Caco-2 (cell line): ENCODE measurements around the gene PEX16. TPM values are rescaled to one million over a fixed set of nuclear protein-coding genes. Genes with fewer than 3 reads are reported as not detected.

Source experiments
- BruUV-seq: library from RNA; stranded (reverse); fragments of 400-500 nt; replicated peaks from 2 replicates; lab custom pipeline; 2021; lab: Mats Ljungman, UMichigan
- CTCF ChIA-PET: fragments of 300-600 bp; sonication (Branson Sonifier 250); formaldehyde crosslinking; loops from one replicate; lab custom pipeline; 2022; ENCODE audit warnings: antibody characterized with exemption; lab: Charles Lee
- POLR2A ChIA-PET: fragments of 300-600 bp; sonication (Branson Sonifier 250); formaldehyde crosslinking; loops from one replicate; lab custom pipeline; 2022; ENCODE audit warnings: antibody characterized with exemption; lab: Charles Lee
- DNase-seq, 2 experiments: peaks; one replicate each; pipeline versions ENCODE4 v3.0.0 to v3.0.0-alpha.2; 2020 to 2022
- H3K27me3 ChIP-seq: replicated peaks from 2 replicates; pipeline ENCODE4 v1.6.0; 2011; ENCODE audit warnings: low read length; ENCODE audit not compliant: control insufficient read depth, insufficient read depth
- H3K36me3 ChIP-seq: 2 replicates; pipeline ENCODE4 v1.5.1; 2011; ENCODE audit warnings: low read length; ENCODE audit not compliant: control insufficient read depth, insufficient read depth
- H3K4me1 ChIP-seq: fragments of 250-450 bp; sonication (Bioruptor Pico); 2 replicates; pipeline ENCODE4 v1.5.1; 2020; ENCODE audit warnings: mild to moderate bottlenecking
- H3K4me3 ChIP-seq: 2 replicates; pipeline ENCODE4 v1.5.1; 2011; ENCODE audit warnings: low read depth, mild to moderate bottlenecking, control low read depth, low read length
- H3K9me3 ChIP-seq: fragments of 250-450 bp; sonication (Bioruptor Pico); 2 replicates; pipeline ENCODE4 v1.5.1; 2020; ENCODE audit warnings: mild to moderate bottlenecking, moderate library complexity
- H3K27ac Mint-ChIP-seq: one replicate; pipeline ENCODE4 v1.8.0; 2022; ENCODE audit warnings: mixed read lengths; ENCODE audit not compliant: unreplicated experiment
- H3K27me3 Mint-ChIP-seq: one replicate; pipeline ENCODE4 v1.8.0; 2022; ENCODE audit warnings: mixed read lengths; ENCODE audit not compliant: insufficient read depth, unreplicated experiment
- H3K36me3 Mint-ChIP-seq: one replicate; pipeline ENCODE4 v1.8.0; 2022; ENCODE audit warnings: mild to moderate bottlenecking, mixed read lengths; ENCODE audit not compliant: insufficient read depth, unreplicated experiment
- H3K4me1 Mint-ChIP-seq: one replicate; pipeline ENCODE4 v1.8.0; 2022; ENCODE audit warnings: low read depth, mixed read lengths; ENCODE audit not compliant: unreplicated experiment
- H3K4me3 Mint-ChIP-seq: one replicate; pipeline ENCODE4 v1.8.0; 2022; ENCODE audit warnings: mild to moderate bottlenecking, moderate library complexity, mixed read lengths; ENCODE audit not compliant: unreplicated experiment
- H3K9me3 Mint-ChIP-seq: one replicate; pipeline ENCODE4 v1.8.0; 2022; ENCODE audit warnings: mixed read lengths; ENCODE audit not compliant: unreplicated experiment
- intact Hi-C: fragments of 100-400 bp; cut with micrococcal nuclease; formaldehyde crosslinking; loops from one replicate; pipeline ENCODE4 v1.10.0; 2022; ENCODE audit not compliant: unreplicated experiment
- total RNA-seq: library from RNA; stranded (reverse); gene quantifications from 2 replicates; pipeline ENCODE4 v1.2.3, GENCODE V29; 2022
- TF ChIP-seq, protein P1 (sequence below), 2 experiments: fragments of 200-600 bp in 1 of 2; IDR thresholded peaks; 1 replicate in 1 of 2; 2 replicates in 1 of 2; pipeline versions ENCODE4 v1.5.1 to v1.8.0; 2011 to 2022; ENCODE audit warnings: antibody characterized with exemption in 1 of 2, control low read depth in 1 of 2, inconsistent platforms in 1 of 2, low read depth in 1 of 2, low read length in 1 of 2, mild to moderate bottlenecking in 1 of 2, moderate library complexity in 1 of 2; ENCODE audit not compliant: insufficient read depth in 1 of 2, severe bottlenecking in 1 of 2, unreplicated experiment in 1 of 2

Gene PEX16
- total RNA-seq, 1 experiment from 2014 or later = 41.4 TPM

DNA sequence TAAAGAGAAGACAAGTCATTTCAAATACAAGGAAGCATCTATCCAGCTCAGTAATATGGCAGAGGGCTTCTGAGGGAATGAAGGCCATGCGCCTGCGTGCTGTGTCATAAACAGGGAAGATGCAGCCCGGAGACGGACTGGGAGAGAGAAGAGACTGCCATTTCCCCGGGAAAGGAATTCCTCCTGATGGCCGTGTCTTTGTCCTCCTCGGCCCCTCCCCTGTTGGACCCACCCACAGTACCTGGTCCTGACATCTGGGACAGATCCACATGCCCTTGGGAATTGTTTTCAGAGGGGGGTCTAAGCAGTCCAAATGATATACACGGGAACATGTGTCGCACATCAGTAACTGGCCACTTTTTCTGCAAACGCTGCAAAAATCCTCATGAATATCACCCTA, 20.2 kb upstream of the PEX16 start:
- no peaks in the 10 kb centered on the region for H3K27me3 ChIP-seq
- H3K4me3 Mint-ChIP-seq = no peak overlapping the region
- BruUV-seq = no TSS peak
- ChIA-PET CTCF (no interaction called here), POLR2A (no interaction called here)
- no peaks in the 10 kb centered on the region for H3K9me3 Mint-ChIP-seq
- H3K4me3 ChIP-seq = no peak overlapping the region
- peaks cover 5% of the 10 kb centered on the region for H3K36me3 Mint-ChIP-seq
- H3K27ac Mint-ChIP-seq = no peak overlapping the region
- no peaks in the 10 kb centered on the region for H3K9me3 ChIP-seq
- no peaks in the 10 kb centered on the region for H3K4me1 Mint-ChIP-seq
- DNase-seq = no peak
- no peaks in the 10 kb centered on the region for H3K27me3 Mint-ChIP-seq
- H3K36me3 ChIP-seq = no peaks in the 10 kb centered on the region
- no peaks in the 10 kb centered on the region for H3K4me1 ChIP-seq
- intact Hi-C loops = no loop called here
- TF ChIP-seq, protein P1, sequence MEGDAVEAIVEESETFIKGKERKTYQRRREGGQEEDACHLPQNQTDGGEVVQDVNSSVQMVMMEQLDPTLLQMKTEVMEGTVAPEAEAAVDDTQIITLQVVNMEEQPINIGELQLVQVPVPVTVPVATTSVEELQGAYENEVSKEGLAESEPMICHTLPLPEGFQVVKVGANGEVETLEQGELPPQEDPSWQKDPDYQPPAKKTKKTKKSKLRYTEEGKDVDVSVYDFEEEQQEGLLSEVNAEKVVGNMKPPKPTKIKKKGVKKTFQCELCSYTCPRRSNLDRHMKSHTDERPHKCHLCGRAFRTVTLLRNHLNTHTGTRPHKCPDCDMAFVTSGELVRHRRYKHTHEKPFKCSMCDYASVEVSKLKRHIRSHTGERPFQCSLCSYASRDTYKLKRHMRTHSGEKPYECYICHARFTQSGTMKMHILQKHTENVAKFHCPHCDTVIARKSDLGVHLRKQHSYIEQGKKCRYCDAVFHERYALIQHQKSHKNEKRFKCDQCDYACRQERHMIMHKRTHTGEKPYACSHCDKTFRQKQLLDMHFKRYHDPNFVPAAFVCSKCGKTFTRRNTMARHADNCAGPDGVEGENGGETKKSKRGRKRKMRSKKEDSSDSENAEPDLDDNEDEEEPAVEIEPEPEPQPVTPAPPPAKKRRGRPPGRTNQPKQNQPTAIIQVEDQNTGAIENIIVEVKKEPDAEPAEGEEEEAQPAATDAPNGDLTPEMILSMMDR (IDR thresholded peaks at IDR 0.05; ENCODE audit: insufficient read depth in 1 of 2, low read depth in 1 of 2, low read length in 1 of 2, severe bottlenecking in 1 of 2, unreplicated experiment in 1 of 2) = no peak

DNA sequence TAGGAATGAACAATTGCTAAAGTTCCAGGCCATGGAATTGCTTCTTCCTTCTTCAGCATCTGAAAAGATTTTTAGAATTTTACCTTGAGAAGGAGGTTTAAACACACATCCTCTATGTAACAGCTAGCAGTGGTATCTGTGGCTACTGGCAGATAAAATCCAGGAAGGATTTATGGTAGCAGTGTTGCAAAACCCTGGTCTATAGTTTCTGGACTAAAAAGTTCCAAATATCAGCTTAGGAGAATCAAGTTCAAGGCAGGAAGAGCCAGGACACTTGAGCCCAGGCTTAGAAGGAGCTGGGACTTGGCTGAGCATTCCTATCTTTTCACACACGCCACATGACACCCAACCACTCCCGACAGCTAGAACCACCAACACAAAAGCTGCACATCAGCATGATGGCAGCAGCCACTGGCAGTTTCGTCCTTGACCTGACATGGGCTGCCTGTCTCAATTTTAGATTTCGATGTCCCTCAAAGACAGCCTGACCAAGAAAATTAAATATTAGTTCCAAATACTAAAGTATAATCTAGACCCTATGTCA, 18.9 kb upstream of the PEX16 start:
- Histone ChIP-seq H3K27me3 (no peaks in the 10 kb centered on the region), H3K4me1 (no peaks in the 10 kb centered on the region), H3K9me3 (no peaks in the 10 kb centered on the region), H3K36me3 (peaks cover 1% of the 10 kb centered on the region; the same call in 1 of the 2 replicates), H3K4me3 (no peak overlapping the region)
- H3K27me3 Mint-ChIP-seq = no peaks in the 10 kb centered on the region
- no TSS peak for BruUV-seq
- H3K9me3 Mint-ChIP-seq = no peaks in the 10 kb centered on the region
- intact Hi-C loops = no loop called here
- no peak overlapping the region for H3K27ac Mint-ChIP-seq
- ChIA-PET POLR2A (interaction anchor here (0.6 kb wide), 1 partner anchor 55 kb away, joined by 3 read pairs; no protein-coding TSS in a partner anchor), CTCF (no interaction called here)
- no peak overlapping the region for H3K4me3 Mint-ChIP-seq
- H3K36me3 Mint-ChIP-seq = peaks cover 7% of the 10 kb centered on the region
- no peak for DNase-seq
- TF ChIP-seq, protein P1 (IDR thresholded peaks at IDR 0.05; ENCODE audit: insufficient read depth in 1 of 2, low read depth in 1 of 2, low read length in 1 of 2, severe bottlenecking in 1 of 2, unreplicated experiment in 1 of 2) = no peak
- H3K4me1 Mint-ChIP-seq = no peaks in the 10 kb centered on the region

DNA sequence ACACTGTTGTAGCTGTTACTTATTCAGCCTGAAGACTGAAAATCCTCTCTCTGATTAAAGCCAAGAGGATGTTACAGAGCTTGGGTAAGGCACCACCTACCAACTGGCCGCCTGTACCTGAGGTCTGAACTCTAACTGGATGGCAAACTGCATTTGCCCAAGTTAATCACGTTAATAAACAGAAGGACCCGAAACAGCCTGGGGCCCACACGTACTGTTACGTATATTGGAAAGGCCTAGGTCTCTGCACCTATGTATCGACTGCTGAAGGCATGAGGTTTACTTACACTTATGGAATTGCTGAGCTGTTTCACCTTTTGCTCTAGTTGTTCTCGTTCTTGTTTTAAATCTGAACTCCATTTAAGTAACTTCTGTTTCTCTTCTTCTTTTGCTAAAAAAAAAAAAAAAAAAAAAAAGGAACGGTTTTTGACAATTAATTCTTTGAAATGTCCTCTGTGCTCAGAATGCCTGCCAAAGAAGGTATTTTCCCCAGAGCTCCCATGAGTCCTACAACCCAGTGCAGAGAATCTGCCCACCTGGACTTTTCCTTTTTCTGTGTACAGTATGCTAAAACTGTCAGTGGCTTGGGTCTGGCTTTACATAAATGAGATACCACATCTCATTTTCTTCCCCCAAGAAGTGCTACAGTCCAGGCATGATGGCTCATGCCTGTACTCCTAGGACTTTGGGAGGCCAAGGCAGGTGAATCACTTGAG, 17.8 kb upstream of the PEX16 start:
- no peak overlapping the region for H3K4me3 ChIP-seq
- CTCF ChIA-PET = no interaction called here
- no peaks in the 10 kb centered on the region for H3K27me3 ChIP-seq
- H3K9me3 Mint-ChIP-seq = no peaks in the 10 kb centered on the region
- no peak overlapping the region for H3K4me3 Mint-ChIP-seq
- TF ChIP-seq, protein P1 (IDR thresholded peaks at IDR 0.05; ENCODE audit: insufficient read depth in 1 of 2, low read depth in 1 of 2, low read length in 1 of 2, severe bottlenecking in 1 of 2, unreplicated experiment in 1 of 2) = no peak
- peaks cover 17% of the 10 kb centered on the region for H3K36me3 Mint-ChIP-seq
- intact Hi-C loops = no loop called here
- no TSS peak for BruUV-seq
- no peak overlapping the region for H3K27ac Mint-ChIP-seq
- POLR2A ChIA-PET = no interaction called here
- H3K27me3 Mint-ChIP-seq = no peaks in the 10 kb centered on the region
- no peaks in the 10 kb centered on the region for H3K4me1 ChIP-seq
- H3K36me3 ChIP-seq = peaks cover 1% of the 10 kb centered on the region; the same call in 1 of the 2 replicates
- H3K4me1 Mint-ChIP-seq = no peaks in the 10 kb centered on the region
- DNase-seq = no peak
- H3K9me3 ChIP-seq = no peaks in the 10 kb centered on the region
